ENCODE measurements around the gene ZNF511.

DNA sequence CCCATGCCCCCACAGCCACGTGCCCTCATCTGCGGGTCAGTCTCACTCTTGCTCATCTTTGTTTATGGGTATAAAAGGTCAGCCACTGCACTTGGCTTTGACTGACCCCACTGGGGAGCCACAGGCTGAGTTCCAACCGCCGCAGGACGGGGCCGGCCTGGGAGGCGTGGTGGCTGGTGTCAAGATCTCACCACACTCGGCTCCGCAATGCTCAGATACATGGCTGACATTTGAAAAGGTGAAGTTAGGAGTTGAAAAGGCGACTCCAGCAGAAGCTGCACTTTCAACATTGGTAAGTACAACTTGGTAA, 14.9 kb upstream of the ZNF511 start:
- TF ChIP-seq, protein P1, sequence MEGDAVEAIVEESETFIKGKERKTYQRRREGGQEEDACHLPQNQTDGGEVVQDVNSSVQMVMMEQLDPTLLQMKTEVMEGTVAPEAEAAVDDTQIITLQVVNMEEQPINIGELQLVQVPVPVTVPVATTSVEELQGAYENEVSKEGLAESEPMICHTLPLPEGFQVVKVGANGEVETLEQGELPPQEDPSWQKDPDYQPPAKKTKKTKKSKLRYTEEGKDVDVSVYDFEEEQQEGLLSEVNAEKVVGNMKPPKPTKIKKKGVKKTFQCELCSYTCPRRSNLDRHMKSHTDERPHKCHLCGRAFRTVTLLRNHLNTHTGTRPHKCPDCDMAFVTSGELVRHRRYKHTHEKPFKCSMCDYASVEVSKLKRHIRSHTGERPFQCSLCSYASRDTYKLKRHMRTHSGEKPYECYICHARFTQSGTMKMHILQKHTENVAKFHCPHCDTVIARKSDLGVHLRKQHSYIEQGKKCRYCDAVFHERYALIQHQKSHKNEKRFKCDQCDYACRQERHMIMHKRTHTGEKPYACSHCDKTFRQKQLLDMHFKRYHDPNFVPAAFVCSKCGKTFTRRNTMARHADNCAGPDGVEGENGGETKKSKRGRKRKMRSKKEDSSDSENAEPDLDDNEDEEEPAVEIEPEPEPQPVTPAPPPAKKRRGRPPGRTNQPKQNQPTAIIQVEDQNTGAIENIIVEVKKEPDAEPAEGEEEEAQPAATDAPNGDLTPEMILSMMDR (IDR thresholded peaks at IDR 0.05 in 8 of 11, conservative IDR thresholded peaks at IDR 0.05 in 3 of 11) = no peak
- TF ChIP-seq POLR2A (IDR thresholded peaks at IDR 0.05) = no peak
